Measurements from ENCODE around the gene PLEKHG4B. TPM values are rescaled to one million over a fixed set of nuclear protein-coding genes. Genes with fewer than 3 reads are reported as not detected.

The PLEKHG4B gene
- total and polyA plus RNA-seq, 4 donors: under 0.01 to 0.05 (median 0.01) TPM; not detected in 1

- Histone ChIP-seq H3K27ac (ENCODE audit: low read depth in 1 of 2, low read length in 2 of 2) (no peak overlapping the region), H3K4me3 (ENCODE audit: low read depth in 1 of 3, low read length in 3 of 3) (no peak overlapping the region), H3K9ac (ENCODE audit: low read depth in 1 of 2, low read length in 2 of 2) (no peak overlapping the region), H3K36me3 (ENCODE audit: control insufficient read depth in 4 of 4, insufficient read depth in 3 of 4, low read depth in 1 of 4, low read length in 3 of 4) (no peaks in the 10 kb centered on the region), H3K27me3 (ENCODE audit: control insufficient read depth in 4 of 4, insufficient read depth in 4 of 4, low read length in 3 of 4) (peaks cover 0 to 6% (median 0%) of the 10 kb centered on the region in 4 donors), H3K4me1 (ENCODE audit: control insufficient read depth in 4 of 4, insufficient read depth in 4 of 4, low read length in 3 of 4) (no peaks in the 10 kb centered on the region), H3K9me3 (ENCODE audit: control insufficient read depth in 4 of 4, low read length in 3 of 4) (peaks cover 1 to 7% (median 4%) of the 10 kb centered on the region in 4 donors)
- TF ChIP-seq YY1 (IDR thresholded peaks at IDR 0.05) (no peak), RAD21 (IDR thresholded peaks at IDR 0.05) (no peak), FOXA2 (IDR thresholded peaks at IDR 0.05) (no peak), TAF1 (conservative IDR thresholded peaks at IDR 0.05) (no peak), HNF4G (IDR thresholded peaks at IDR 0.05) (no peak), GABPA (IDR thresholded peaks at IDR 0.05 in 1 of 2, conservative IDR thresholded peaks at IDR 0.05 in 1 of 2) (no peak), HNF4A (conservative IDR thresholded peaks at IDR 0.05) (no peak), JUND (IDR thresholded peaks at IDR 0.05) (no peak), SP1 (IDR thresholded peaks at IDR 0.05) (no peak), NR2F2 (IDR thresholded peaks at IDR 0.05) (no peak), MAX (IDR thresholded peaks at IDR 0.05) (no peak), ZBTB33 (IDR thresholded peaks at IDR 0.05) (no peak), REST (IDR thresholded peaks at IDR 0.05) (no peak), FOXA1 (IDR thresholded peaks at IDR 0.05) (no peak), EGR1 (IDR thresholded peaks at IDR 0.05; ENCODE audit: low read depth in 2 of 2) (no peak)
- TF ChIP-seq, protein P1, sequence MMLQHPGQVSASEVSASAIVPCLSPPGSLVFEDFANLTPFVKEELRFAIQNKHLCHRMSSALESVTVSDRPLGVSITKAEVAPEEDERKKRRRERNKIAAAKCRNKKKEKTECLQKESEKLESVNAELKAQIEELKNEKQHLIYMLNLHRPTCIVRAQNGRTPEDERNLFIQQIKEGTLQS (IDR thresholded peaks at IDR 0.05): no peak
- TF ChIP-seq, protein P2, sequence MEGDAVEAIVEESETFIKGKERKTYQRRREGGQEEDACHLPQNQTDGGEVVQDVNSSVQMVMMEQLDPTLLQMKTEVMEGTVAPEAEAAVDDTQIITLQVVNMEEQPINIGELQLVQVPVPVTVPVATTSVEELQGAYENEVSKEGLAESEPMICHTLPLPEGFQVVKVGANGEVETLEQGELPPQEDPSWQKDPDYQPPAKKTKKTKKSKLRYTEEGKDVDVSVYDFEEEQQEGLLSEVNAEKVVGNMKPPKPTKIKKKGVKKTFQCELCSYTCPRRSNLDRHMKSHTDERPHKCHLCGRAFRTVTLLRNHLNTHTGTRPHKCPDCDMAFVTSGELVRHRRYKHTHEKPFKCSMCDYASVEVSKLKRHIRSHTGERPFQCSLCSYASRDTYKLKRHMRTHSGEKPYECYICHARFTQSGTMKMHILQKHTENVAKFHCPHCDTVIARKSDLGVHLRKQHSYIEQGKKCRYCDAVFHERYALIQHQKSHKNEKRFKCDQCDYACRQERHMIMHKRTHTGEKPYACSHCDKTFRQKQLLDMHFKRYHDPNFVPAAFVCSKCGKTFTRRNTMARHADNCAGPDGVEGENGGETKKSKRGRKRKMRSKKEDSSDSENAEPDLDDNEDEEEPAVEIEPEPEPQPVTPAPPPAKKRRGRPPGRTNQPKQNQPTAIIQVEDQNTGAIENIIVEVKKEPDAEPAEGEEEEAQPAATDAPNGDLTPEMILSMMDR (IDR thresholded peaks at IDR 0.05; ENCODE audit: low read depth, low read length, missing input control): no peak
- 79% methylated on average over 5 of the region's 5 CpGs for WGBS
- no peak for DNase-seq (ENCODE audit: low spot score)
Measured at GRCh38 chr5:119486-120097, 27.6 kb downstream of the PLEKHG4B start.
